ENCODE results near the gene NAP1L1. TPM values are rescaled to one million over a fixed set of nuclear protein-coding genes. Genes with fewer than 3 reads are reported as not detected.
A peak's percentile ranks its signal among the peaks of the same experiment; 100 is the strongest.

The NAP1L1 gene
- total RNA-seq, 1 donor, result 233 TPM

GRCh38 chr12:76033081-76034011 lies 51.1 kb downstream of the NAP1L1 start:
- DNase-seq (ENCODE audit: low read depth), result peak; percentile 64
- TF ChIP-seq CTCF (IDR thresholded peaks at IDR 0.05; ENCODE audit: insufficient read depth, low read depth, low read length), result no peak
- peak overlapping the region; percentile 98 for H3K4me3 ChIP-seq (ENCODE audit: low read depth, low read length)

DNA sequence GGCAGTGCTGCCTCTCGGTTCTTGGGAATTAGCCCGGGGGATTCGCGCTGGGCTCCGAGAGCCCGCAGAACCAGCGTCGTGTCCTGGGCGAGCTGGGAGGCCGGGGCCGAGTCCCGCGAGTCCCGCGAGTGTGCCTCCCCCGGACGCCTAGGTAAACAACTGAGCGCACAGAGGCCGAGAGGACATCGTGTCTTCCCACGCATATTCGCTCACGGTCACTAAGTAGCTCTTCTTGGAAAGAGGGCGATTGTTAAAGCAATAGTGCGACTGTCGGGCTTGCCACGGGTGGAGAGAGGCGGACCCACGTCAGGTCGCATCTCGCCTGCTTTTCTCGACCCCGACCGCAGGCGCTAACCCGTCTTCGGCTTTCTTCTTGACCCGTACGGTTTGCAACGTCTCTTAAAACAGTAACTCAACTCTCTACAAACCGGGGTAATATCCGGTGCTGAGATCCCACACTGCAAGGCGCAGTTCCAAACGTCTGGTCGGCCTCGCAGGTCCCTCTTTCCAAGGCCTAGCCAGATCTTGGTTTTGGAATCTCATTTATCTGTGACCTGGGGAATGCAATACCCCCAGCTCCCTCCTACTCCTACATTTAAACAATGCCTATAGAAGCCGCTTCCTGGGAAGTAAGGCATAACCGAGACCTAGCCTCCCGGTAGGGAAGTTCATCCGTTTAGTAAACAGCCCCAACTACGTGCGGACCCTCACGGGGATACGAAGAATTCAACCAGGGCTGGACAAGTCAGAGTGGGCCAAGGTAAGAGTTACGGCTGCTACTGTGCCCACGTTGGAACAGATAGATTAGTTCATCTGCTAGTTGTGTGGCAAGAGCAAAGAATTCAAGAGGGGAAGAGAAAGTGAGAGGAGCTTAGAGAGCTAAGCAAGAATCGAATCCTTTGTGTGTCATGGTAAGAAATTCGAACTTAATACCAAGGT lies 52.2 kb downstream of the NAP1L1 start:
- peak; percentile 79 for DNase-seq (ENCODE audit: low read depth)
- H3K4me3 ChIP-seq (ENCODE audit: low read depth, low read length), result peak overlapping the region; percentile 98
- no peak for TF ChIP-seq CTCF (IDR thresholded peaks at IDR 0.05; ENCODE audit: insufficient read depth, low read depth, low read length)

GRCh38 chr12:76031414-76032042 lies 53.0 kb downstream of the NAP1L1 start, which contains the start of gene PHLDA1:
Gene PHLDA1 (minus strand): TSS chr12:76031776.
- peak; percentile 98 for DNase-seq (ENCODE audit: low read depth)
- peak within 1 kb of the TSS; percentile 98 for H3K4me3 ChIP-seq (ENCODE audit: low read depth, low read length)
- peak; percentile 53 for TF ChIP-seq CTCF (IDR thresholded peaks at IDR 0.05; ENCODE audit: insufficient read depth, low read depth, low read length)

GRCh38 chr12:76031081-76031413 lies 53.4 kb downstream of the NAP1L1 start:
- H3K4me3 ChIP-seq (ENCODE audit: low read depth, low read length), result peak overlapping the region; percentile 98
- no peak for TF ChIP-seq CTCF (IDR thresholded peaks at IDR 0.05; ENCODE audit: insufficient read depth, low read depth, low read length)
- no peak for DNase-seq (ENCODE audit: low read depth)

- peak overlapping the region; percentile 98 for H3K4me3 ChIP-seq (ENCODE audit: low read depth, low read length)
- peak; percentile 55 for DNase-seq (ENCODE audit: low read depth)
- TF ChIP-seq CTCF (IDR thresholded peaks at IDR 0.05; ENCODE audit: insufficient read depth, low read depth, low read length), result no peak
Measured at GRCh38 chr12:76030341-76031080, 54.0 kb downstream of the NAP1L1 start.

- peak; percentile 60 for DNase-seq (ENCODE audit: low read depth)
- no peak for TF ChIP-seq CTCF (IDR thresholded peaks at IDR 0.05; ENCODE audit: insufficient read depth, low read depth, low read length)
- H3K4me3 ChIP-seq (ENCODE audit: low read depth, low read length), result peak overlapping the region; percentile 98
Measured at GRCh38 chr12:76029982-76030340, 54.5 kb downstream of the NAP1L1 start.

Data from fibroblast of villous mesenchyme (primary cell).